Spleen (tissue), 7 donors: Measurements from ENCODE around the gene TNS2.

Source experiments
- POLR2AphosphoS5 ChIP-seq, 3 donors: sonication (generic); formaldehyde crosslinking; IDR thresholded peaks; one replicate each; pipeline ENCODE4 v1.5.1; 2017; ENCODE audit warnings: antibody characterized with exemption in 3 of 3
- TF ChIP-seq, protein P1 (sequence below), 11 experiments: fragments of 200-600 bp in 7 of 11; fragments of 450-650 bp in 4 of 11; sonication (generic) in 4 of 11; IDR thresholded peaks in 8 of 11; conservative IDR thresholded peaks in 3 of 11; 1 replicate in 7 of 11; 2 replicates in 4 of 11; pipeline versions ENCODE4 v1.4.0 to v1.8.0; 2016 to 2021; ENCODE audit warnings: antibody characterized with exemption in 11 of 11, inconsistent platforms in 4 of 11, mild to moderate bottlenecking in 1 of 11
- donor health status: DM: no; HTN: no; CAD: no; lungs with moderate emphysema.
- donor health status: DM: no; HTN: no; CAD: no.
- donor health status: DM: no; HTN: no; CAD: no.

DNA sequence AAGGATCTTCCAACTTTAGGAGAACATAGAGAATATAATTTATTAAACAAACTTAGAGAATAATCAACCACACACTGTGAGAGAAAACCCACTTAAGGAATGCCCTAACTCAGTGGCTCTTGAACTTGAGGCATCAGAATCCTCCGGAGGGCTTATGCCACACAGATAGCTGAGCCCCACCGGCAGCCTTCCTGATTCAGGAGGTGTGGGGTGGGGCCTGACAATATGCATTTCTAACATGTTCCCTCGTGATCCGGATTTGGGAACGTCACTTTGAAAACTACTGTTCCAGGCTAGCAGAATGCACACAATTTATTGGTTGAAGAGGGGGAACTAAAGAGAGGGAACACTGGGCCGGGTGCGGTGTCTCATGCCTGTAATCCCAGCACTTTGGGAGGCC is 51.4 kb downstream of the TNS2 start:
- TF ChIP-seq, protein P1, sequence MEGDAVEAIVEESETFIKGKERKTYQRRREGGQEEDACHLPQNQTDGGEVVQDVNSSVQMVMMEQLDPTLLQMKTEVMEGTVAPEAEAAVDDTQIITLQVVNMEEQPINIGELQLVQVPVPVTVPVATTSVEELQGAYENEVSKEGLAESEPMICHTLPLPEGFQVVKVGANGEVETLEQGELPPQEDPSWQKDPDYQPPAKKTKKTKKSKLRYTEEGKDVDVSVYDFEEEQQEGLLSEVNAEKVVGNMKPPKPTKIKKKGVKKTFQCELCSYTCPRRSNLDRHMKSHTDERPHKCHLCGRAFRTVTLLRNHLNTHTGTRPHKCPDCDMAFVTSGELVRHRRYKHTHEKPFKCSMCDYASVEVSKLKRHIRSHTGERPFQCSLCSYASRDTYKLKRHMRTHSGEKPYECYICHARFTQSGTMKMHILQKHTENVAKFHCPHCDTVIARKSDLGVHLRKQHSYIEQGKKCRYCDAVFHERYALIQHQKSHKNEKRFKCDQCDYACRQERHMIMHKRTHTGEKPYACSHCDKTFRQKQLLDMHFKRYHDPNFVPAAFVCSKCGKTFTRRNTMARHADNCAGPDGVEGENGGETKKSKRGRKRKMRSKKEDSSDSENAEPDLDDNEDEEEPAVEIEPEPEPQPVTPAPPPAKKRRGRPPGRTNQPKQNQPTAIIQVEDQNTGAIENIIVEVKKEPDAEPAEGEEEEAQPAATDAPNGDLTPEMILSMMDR (IDR thresholded peaks at IDR 0.05 in 8 of 11, conservative IDR thresholded peaks at IDR 0.05 in 3 of 11), result no peak
- no peak for TF ChIP-seq POLR2AphosphoS5 (IDR thresholded peaks at IDR 0.05)
